ENCODE results near the gene STK17A.
"Not testable (repeated sequence)": the region's sequence is repeated elsewhere in the genome, so short reads cannot be mapped to it uniquely, and the experiment has no call there.

The STK17A gene

GRCh38 chr7:43602256-43602655 lies 19.3 kb downstream of the STK17A start:
- DNase-seq: no peak

- DNase-seq: no peak
These were observed 21.3 kb downstream of the STK17A start for GRCh38 chr7:43604251-43604650.

- DNase-seq: no peak
These were observed 26.2 kb downstream of the STK17A start for GRCh38 chr7:43609097-43609496.

DNA sequence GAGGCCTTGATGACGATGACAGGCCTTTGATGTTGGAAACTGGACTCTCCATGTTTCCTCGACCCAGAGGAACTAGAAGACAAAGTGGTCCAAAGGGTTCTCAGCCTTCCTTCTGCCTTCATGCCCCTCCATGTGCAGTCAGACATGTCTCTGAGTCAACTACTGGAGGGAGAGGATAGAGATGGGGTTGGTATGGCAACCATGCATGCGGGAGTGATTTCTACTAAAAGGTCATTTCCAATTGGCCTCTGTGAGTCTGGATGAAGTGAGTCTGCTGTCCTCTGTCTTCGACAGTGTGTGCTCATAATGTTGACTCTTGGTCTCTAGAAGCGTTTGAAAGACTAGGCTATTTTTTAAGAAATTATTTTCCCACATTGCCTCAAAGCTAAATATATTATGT lies 29.2 kb downstream of the STK17A start:
- no peak for DNase-seq

- DNase-seq: no peak
These were observed 30.0 kb downstream of the STK17A start for GRCh38 chr7:43612599-43613589.

GRCh38 chr7:43615558-43616145 lies 32.7 kb downstream of the STK17A start:
- no peak for DNase-seq

GRCh38 chr7:43616977-43617376 lies 34.1 kb downstream of the STK17A start:
- no peak for DNase-seq

DNA sequence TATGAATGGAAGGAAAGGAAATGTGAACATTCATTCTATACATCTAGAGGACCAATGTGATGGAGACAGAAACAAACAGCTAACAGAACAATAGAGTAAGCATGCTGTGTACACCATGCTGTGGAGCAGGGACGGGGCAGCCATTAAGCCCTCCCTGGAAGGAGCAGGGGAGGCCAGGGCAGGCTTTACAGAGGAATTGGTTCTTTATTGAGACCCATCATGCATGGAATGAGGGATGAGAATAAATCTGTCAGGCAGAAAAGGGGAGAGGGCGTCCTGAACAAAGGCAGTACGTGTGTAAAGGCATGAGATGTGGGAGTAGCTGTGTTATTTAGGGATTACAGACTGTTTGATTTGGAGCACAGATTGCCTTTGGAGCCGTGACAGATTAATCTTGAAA lies 35.2 kb downstream of the STK17A start:
- DNase-seq: no peak

DNA sequence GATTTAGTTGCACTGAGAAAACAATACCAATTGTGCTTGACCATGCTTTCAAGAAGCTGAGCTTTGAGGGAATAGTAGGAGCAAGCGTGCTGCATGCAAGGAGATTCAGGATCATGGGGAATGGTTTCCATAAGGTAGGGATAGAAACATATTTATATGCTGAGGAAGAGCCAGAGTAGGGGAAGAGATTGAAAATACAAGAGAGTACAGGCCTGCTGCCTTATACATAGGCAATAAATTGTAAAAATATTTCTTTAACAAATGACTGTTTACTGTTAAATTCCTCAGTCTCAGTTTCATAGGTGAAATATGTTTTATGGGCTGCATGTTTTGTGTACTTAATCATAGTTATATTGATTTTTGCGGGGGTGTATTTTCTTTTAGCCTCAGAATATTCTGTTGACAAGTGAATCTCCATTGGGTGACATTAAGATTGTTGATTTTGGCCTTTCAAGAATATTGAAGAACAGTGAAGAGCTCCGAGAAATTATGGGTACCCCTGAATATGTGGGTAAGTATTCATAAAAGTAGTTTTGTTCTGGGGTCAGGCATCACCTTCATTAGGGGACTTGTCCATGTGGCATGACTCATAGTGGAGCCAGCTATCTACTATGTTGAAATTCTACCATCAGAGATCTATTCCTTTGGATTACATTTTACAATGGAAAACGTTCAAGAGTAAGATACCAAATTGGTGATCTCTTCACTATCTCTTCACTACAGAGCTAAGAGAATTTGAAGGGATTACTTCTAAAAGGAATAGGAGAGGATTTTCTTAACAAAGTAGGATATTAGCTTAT lies 36.5 kb downstream of the STK17A start:
- DNase-seq: no peak

DNA sequence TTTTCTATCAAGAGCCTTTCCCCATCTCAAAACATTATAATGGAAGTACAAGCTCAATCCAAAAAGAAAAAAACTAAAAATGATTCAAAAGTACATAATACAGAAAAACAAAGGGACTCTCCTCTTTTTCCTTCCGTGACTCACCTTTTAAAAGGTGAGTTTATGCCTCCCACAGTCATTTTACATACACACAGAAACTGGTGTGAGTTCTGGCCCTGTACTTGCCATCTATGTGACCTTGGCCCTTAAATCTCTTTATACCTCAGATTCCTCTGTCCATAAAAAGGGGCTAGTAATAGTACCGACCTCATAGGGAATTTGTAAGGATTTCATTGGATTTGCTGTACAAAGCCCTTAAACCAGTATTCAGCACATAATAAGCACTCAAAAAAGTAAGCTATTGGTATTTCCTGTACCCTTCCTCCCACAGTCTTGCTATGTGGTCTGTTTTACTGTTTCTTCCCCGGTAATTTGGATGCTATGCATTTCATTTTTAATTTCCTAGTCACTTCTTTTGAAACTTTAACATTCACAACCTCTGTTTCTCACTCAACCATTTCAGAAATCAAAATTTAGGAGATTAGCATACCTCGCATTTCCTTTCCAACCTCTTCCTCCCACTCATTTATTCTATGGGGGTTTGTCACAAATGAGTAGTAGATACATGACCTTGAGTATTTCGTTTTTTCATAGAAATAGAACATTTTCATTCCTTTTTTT lies 39.0 kb downstream of the STK17A start:
- no peak for DNase-seq

DNA sequence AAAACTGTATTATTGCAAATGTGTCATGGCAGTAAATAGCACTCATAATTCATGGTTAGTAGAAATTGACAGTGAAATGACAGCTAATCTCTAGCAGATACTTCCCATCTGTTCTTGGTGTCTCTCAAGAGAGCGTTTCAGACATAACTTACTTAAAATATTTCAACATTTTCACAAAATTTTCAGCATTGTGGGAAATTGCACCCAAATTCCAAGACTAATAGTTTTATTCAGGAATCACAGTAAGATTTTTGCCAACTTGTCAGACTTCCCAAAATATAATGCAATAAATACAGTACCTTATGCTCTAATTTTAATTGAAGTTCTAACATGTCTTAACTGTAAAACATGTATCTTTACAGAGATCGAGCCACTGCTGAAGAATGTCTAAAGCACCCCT lies 41.2 kb downstream of the STK17A start:
- DNase-seq: no peak

DNA sequence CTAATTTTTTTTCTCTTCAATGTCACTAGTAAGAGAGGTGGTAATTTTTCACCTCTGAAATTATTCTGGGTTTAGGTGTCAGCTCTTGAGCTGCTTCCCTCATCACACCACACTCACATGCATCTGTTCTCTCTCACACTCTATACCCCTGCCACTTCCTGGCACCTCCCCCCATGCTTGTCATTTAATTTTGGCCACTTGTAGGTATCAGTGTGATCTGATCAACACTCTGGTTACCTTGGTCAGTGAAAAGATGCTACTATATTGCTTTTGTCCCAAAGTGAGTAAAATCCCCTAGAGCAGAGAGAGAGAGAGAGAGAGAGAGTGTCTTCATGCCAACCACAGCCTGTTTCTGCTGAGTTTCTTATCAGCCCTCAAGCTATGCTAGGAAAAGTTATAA lies 42.5 kb downstream of the STK17A start:
- DNase-seq: no peak

- DNase-seq: no peak
These were observed 43.1 kb downstream of the STK17A start for GRCh38 chr7:43625980-43626379.

DNA sequence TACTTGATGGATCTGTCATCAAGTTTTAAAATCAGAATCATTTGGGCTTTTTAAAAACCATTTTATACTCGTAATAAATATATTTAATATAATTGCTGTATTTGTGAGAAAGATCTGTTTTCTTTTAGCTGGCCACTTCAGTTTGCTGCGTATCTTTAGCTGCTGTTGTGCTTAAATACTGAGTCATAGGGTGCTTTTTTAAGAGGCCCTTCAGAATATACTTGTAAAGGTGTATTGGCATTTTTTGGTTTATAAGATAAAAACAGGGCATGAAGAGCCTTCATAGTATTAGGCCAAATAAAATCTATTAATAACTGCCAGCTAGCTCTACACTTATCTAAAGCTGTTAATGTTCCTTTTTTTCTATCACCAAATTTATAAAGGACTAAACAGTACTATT lies 43.8 kb downstream of the STK17A start:
- no peak for DNase-seq

DNA sequence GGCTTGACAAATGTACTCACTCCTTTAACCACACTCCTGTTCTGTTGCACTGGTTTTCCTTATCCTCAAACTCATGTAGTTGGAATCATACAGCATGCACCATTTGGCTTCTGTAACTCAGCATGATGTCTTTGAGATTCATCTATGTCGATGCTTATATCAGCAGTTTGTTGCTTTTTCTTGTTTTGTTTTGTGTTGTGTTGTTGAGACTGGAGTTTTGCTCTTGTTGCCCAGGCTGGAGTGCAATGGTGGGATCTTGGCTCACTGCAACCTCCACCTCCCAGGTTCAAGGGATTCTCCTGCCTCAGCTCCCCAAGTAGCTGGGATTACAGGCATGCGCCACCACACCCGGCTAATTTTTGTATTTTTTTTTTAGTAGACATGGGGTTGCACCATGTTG lies 44.9 kb downstream of the STK17A start:
- DNase-seq: not testable (repeated sequence)

DNA sequence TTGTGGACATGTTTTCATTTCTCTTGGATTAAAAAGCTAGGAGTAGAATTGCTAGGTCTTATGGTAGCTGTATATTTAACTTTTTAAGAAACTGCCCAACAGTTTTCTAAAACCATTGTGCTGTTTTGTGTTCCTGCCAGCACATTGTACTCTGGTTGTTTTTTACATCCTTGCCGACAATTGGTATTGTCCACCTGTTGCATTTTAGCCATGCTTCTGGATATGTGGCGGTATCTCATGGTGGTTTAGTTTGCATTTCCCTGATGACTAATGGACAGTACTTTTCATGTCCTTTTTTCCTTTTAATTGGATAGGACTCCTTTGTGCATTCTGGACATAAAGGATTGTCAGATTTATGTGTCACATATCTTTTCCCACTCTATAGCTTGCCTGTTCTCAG lies 45.5 kb downstream of the STK17A start:
- DNase-seq: no peak

DNA sequence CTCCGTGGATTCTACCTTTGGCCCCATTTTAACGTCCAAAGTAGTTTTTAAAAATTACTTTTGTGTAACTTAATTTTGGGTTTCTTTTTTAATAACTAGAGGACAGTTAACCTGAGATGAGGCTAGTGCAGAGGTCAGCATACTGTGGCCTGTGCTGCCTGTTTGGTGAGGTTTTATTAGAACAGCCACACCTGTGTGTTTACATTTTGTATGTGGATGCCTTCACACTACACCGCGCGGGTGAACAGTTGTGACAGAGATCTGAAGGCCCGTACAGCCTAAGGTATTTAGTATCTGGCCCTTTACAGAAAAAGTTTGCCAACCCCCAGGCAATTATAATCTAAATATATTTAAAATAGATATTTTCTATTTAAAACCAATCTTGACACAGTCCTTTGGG lies 46.9 kb downstream of the STK17A start:
- DNase-seq: no peak

GRCh38 chr7:43630482-43630881 lies 47.6 kb downstream of the STK17A start:
- DNase-seq: no peak

GRCh38 chr7:43631559-43631958 lies 48.7 kb downstream of the STK17A start:
- no peak for DNase-seq

DNA sequence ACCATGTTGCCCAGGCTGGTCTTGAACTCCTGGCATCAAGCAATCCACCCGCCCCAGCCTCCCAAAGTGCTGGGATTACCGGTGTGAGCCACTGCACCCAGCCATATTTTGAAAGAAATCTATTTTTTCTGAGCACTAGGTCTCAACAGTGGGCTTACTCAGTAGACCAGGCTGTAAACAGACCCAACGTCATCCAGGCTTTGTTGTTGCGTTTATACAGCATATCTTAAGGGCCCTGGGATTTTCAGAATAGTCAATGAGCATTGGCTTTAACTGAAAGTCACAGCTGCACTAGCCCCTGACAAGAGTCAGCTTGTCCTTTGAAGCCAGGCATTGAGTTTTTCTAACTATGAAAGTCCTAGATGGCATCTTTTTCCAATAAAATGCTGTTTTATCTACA lies 49.8 kb downstream of the STK17A start:
- no peak for DNase-seq

- DNase-seq: no peak
These were observed 51.5 kb downstream of the STK17A start for GRCh38 chr7:43634384-43634783.

GRCh38 chr7:43636093-43636492 lies 53.2 kb downstream of the STK17A start:
- no peak for DNase-seq

Data from NCI-H510A (cell line).